Subcutaneous abdominal adipose tissue (tissue), 5 donors: Measurements from ENCODE around the gene KLHL6.
"Not testable (repeated sequence)": the region's sequence is repeated elsewhere in the genome, so short reads cannot be mapped to it uniquely, and the experiment has no call there.

Source experiments
- H3K27ac ChIP-seq: one replicate; pipeline ENCODE4 v1.7.0; 2013; ENCODE audit warnings: low read depth, mild to moderate bottlenecking, inconsistent platforms, low read length, moderate library complexity
- H3K27me3 ChIP-seq, 5 donors: one replicate each; pipeline ENCODE4 v1.7.0; 2013; ENCODE audit warnings: low read length in 5 of 5, inconsistent platforms in 1 of 5; ENCODE audit not compliant: control insufficient read depth in 5 of 5, insufficient read depth in 4 of 5
- H3K36me3 ChIP-seq, 5 donors: one replicate each; pipeline ENCODE4 v1.7.0; 2013; ENCODE audit warnings: low read length in 5 of 5; ENCODE audit not compliant: control insufficient read depth in 5 of 5, insufficient read depth in 5 of 5
- H3K4me1 ChIP-seq, 5 donors: one replicate each; pipeline ENCODE4 v1.7.0; 2013; ENCODE audit warnings: low read length in 5 of 5, mild to moderate bottlenecking in 3 of 5, moderate library complexity in 1 of 5; ENCODE audit not compliant: control insufficient read depth in 5 of 5, insufficient read depth in 5 of 5
- H3K4me3 ChIP-seq, 5 donors: one replicate each; pipeline ENCODE4 v1.7.0; 2013; ENCODE audit warnings: low read length in 5 of 5, low read depth in 1 of 5
- H3K9ac ChIP-seq, 5 donors: one replicate each; pipeline ENCODE4 v1.7.0; 2013; ENCODE audit warnings: low read length in 5 of 5, mild to moderate bottlenecking in 4 of 5, moderate library complexity in 3 of 5
- H3K9me3 ChIP-seq, 5 donors: one replicate each; pipeline ENCODE4 v1.7.0; 2013; ENCODE audit warnings: low read length in 5 of 5; ENCODE audit not compliant: control insufficient read depth in 5 of 5
- donor health status: healthy.
- donor health status: healthy.
- donor health status: healthy.
- donor health status: healthy.
- donor health status: healthy.

KLHL6 gene

DNA sequence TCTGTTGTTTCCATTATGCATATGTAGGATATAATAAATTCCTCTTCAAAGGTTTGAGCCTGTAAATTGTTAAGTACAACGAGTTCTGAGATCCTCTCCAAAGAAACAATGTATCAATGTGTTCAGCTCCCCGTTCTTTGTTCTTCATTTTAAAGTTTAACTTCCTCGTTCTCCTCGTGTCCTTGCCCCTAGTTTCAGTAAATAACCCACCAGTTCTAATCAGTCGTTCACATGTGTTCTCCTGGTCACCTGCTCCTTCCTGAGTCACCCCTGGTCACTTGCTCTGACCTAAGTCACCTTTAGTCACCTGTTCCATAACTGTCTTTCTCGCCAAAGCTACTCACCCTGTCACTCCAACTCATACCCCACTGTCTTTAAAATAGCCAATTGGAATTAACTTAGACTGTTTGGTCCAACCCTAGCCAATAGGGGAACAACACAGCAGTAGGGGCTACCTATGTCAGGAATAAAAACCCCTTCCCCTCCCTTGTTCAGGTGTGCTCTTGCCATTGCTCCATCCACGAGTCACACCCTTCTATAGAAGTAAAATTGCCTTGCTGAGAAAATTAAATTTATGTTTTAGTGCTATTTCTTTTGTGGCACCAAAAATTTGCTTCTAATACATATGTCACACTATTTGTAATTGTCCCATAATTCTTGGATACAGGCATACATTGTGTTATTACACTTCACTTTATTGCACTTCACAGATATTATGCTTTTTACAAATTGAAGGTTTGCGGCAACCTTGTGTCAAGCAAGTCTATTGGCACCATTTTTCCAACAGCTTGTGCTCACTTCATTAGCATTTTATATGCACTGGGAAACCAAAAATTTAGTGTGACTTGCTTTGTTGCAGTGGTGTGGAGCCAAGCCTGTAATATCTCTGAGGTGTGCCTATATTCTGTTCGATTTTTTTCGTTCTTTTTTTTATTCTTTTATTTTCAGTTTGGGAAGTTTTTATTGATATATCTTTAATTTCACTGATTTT lies 111.8 kb downstream of the KLHL6 start:
- peaks cover 0 to 14% (median 11%) of the 10 kb centered on the region in 5 donors for H3K9me3 ChIP-seq
- no peak overlapping the region for H3K9ac ChIP-seq
- H3K4me1 ChIP-seq: peaks cover 2 to 16% (median 13%) of the 10 kb centered on the region in 5 donors
- H3K27ac ChIP-seq: no peak overlapping the region
- no peaks in the 10 kb centered on the region for H3K27me3 ChIP-seq
- no peaks in the 10 kb centered on the region for H3K36me3 ChIP-seq
- H3K4me3 ChIP-seq: no peak overlapping the region

DNA sequence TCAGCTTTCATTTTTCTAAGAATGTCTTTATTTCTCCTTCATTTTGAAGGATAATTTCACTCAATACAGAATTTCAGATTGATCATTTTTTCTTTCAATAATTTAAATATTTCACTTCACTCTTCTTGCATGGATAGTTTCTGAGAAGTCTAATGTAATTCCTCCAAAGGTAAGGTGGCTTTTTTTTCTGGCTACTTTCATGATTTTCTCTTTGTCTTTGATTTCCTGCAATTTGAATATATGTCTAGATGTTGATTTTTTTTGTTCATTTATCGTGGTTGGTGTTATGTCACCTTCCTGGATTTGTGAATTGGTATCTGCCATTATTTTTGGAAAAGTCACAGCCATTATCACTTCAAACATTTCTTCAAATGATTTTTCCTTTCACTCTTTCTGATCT lies 112.5 kb downstream of the KLHL6 start:
- H3K27me3 ChIP-seq: no peaks in the 10 kb centered on the region
- peaks cover 0 to 9% (median 7%) of the 10 kb centered on the region in 5 donors for H3K4me1 ChIP-seq
- H3K9me3 ChIP-seq: peaks cover 0 to 14% (median 11%) of the 10 kb centered on the region in 5 donors
- H3K9ac ChIP-seq: no peak overlapping the region
- H3K27ac ChIP-seq: no peak overlapping the region
- no peak overlapping the region for H3K4me3 ChIP-seq
- no peaks in the 10 kb centered on the region for H3K36me3 ChIP-seq

DNA sequence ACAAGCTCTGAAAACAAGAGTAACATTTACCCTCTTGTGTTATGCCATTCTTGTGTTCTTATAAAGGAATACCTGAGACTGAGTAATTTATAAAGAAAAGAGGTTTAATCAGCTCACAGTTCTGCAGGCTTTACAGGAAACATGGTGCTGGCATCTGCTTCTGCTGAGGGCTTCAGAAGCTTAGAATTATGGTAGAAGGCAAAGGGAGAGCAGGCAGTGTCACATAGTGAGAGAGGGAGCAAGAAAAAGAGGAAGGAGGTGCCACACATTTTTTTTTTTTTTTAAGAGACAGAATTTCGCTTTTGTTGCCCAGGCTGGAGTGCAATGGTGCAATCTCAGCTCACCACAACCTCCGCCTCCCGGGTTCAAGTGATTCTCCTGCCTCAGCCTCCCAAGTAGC lies 115.0 kb downstream of the KLHL6 start:
- H3K4me3 ChIP-seq, H3K27me3 ChIP-seq, H3K36me3 ChIP-seq, H3K4me1 ChIP-seq, H3K27ac ChIP-seq, H3K9ac ChIP-seq: not testable (repeated sequence)
- H3K9me3 ChIP-seq: peaks cover 0 to 14% (median 11%) of the 10 kb centered on the region in 5 donors

DNA sequence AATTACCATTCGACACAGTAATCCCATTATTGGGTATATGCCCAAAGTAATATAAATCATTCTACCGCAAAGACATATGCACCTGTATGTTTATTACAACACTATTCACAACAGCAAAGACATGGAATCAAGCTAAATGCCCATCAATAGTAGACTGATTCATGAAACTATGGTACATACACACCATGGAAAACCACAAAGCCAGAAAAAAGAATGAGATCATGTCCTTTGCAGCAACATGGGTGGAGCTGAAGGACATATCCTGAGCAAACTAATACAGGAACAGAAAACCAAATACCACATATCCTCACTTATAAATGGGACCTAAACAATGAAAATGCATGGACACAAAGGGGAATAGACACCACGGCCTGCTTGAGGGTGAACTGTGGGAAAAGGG lies 116.0 kb downstream of the KLHL6 start:
- H3K27me3 ChIP-seq: no peaks in the 10 kb centered on the region

DNA sequence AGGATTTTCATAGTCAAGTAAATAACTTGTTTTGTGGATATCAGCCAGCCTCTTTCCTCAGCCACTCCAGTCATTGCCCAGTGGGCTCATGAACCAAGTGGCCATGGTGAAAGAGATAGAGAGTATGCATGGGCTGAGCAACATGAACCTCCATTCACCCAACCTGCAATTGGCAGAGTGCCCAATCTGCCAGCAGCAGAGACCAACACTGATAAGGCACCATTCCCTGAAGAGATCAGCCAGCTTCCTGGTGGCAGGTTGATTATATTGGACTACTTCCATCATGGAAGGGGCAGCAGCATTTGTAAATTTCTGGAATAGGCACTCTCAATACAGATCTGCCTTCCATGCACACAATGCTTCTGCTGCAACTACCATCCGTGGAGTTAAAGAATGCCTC lies 116.8 kb downstream of the KLHL6 start:
- no peak overlapping the region for H3K4me3 ChIP-seq
- no peak overlapping the region for H3K9ac ChIP-seq
- H3K9me3 ChIP-seq: peaks cover 0 to 10% (median 7%) of the 10 kb centered on the region in 5 donors
- H3K4me1 ChIP-seq: no peaks in the 10 kb centered on the region
- no peaks in the 10 kb centered on the region for H3K27me3 ChIP-seq
- H3K36me3 ChIP-seq: no peaks in the 10 kb centered on the region
- H3K27ac ChIP-seq: no peak overlapping the region

More for the DNA sequence above, 116.0 kb downstream of the KLHL6 start:
- Histone ChIP-seq H3K9ac (no peak overlapping the region), H3K27ac (no peak overlapping the region), H3K4me1 (no peaks in the 10 kb centered on the region), H3K9me3 (peaks cover 0 to 14% (median 11%) of the 10 kb centered on the region in 5 donors), H3K4me3 (no peak overlapping the region), H3K36me3 (no peaks in the 10 kb centered on the region)

DNA sequence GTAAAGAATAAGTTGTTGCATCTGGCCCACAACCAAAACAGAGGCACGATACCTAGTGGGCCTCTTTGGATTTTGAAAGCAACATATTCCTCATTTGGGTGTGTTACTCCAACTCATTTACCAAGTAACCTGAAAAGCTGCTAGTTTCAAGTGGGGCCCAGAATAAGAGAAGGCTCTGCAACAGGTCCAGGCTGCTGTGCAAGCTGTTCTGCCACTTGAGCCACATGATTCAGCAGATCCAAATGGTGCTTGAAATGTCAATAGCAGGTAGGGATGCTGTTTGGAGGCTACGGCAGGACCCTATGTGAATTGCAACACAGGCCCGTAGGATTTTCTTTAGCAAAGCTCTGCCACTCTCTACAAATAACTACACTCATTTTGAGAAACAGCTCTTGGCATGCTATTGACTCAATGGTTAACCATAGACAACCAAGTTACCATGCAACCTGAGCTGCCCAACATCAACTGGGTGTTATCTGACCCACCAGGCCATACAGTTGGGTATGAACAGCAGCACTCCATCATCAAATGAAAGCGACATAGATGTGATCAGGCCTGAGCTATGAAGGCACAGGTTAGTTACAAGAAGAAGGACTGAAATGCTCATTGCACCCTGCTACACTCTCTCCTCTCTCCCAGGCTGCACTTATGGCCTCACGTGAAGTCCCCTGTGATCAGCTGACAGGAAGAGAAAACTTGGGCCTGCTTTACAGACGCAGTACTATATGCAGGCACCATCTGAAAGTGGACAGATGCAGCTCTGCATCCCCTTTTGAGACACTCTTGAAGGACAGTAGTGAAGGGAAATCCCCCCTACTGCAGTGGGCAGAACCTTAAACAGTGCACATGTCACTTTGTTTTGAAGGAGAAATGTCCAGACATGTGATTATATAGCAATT lies 117.6 kb downstream of the KLHL6 start:
- Histone ChIP-seq H3K4me3 (no peak overlapping the region), H3K27me3 (no peaks in the 10 kb centered on the region), H3K9me3 (peaks cover 0 to 4% (median under 1%) of the 10 kb centered on the region in 5 donors), H3K9ac (no peak overlapping the region), H3K4me1 (no peaks in the 10 kb centered on the region), H3K36me3 (no peaks in the 10 kb centered on the region), H3K27ac (no peak overlapping the region)
